ENCODE measurements around the gene CYTH1. TPM values are rescaled to one million over a fixed set of nuclear protein-coding genes. Genes with fewer than 3 reads are reported as not detected.

CYTH1 gene
- total RNA-seq, 4 donors from 2014 or later: 103 to 156 (median 142) TPM

GRCh38 chr17:78715000-78715771, 66.9 kb downstream of the CYTH1 start:
- DNase-seq: no peak
- Histone ChIP-seq H3K4me3 (no peak overlapping the region), H3K36me3 (no peaks in the 10 kb centered on the region), H3K4me1 (peaks cover 43 to 63% (median 50%) of the 10 kb centered on the region in 4 donors), H3K27me3 (no peaks in the 10 kb centered on the region), H3K27ac (peak overlapping the region in 3 of 4 donors; percentile 10 to 83 (median 49)), H3K9me3 (no peaks in the 10 kb centered on the region)
- in situ Hi-C loops (cut with MboI; ENCODE audit: low pct_ligation_motif_present in 1 of 4, low pct_unique_long_range_greater_than_20kb in 1 of 4, low sequenced_read_pairs in 3 of 4): loop anchor here in 1 of 4 donors (25.0 kb wide), 1 partner anchor 203 kb away; no protein-coding TSS in a partner anchor
- intact Hi-C loops (cut with DNase I; ENCODE audit: low total_unique reads): no loop called here
- WGBS, 2 donors (ENCODE audit: low coverage in 1 of 2): 65 to 71% methylated on average over 9 to 14 of the region's 14 CpGs
- TF ChIP-seq EP300 (IDR thresholded peaks at IDR 0.05; ENCODE audit: low read depth) (no peak), POLR2A (IDR thresholded peaks at IDR 0.05) (no peak), CTCF (IDR thresholded peaks at IDR 0.05) (no peak), POLR2AphosphoS5 (IDR thresholded peaks at IDR 0.05) (no peak)

GRCh38 chr17:78714534-78714933, 67.5 kb downstream of the CYTH1 start:
- H3K36me3 ChIP-seq: no peaks in the 10 kb centered on the region
- no peak for DNase-seq
- in situ Hi-C loops (cut with MboI; ENCODE audit: low pct_ligation_motif_present in 1 of 4, low pct_unique_long_range_greater_than_20kb in 1 of 4, low sequenced_read_pairs in 3 of 4) (loop anchor here in 1 of 4 donors (25.0 kb wide), 1 partner anchor 202 kb away; no protein-coding TSS in a partner anchor), intact Hi-C loops (cut with DNase I; ENCODE audit: low total_unique reads) (no loop called here)
- TF ChIP-seq POLR2A (IDR thresholded peaks at IDR 0.05) (no peak), CTCF (IDR thresholded peaks at IDR 0.05) (no peak), EP300 (IDR thresholded peaks at IDR 0.05; ENCODE audit: low read depth) (no peak), POLR2AphosphoS5 (IDR thresholded peaks at IDR 0.05) (no peak)
- H3K27ac ChIP-seq: no peak overlapping the region
- H3K27me3 ChIP-seq: no peaks in the 10 kb centered on the region
- WGBS, 2 donors (ENCODE audit: low coverage in 1 of 2): 86% methylated on average over 4 of the region's 4 CpGs; no CpG with 5 or more reads in 1 of the 2 donors
- peaks cover 44 to 63% (median 44%) of the 10 kb centered on the region in 4 donors for H3K4me1 ChIP-seq
- H3K4me3 ChIP-seq: no peak overlapping the region
- no peaks in the 10 kb centered on the region for H3K9me3 ChIP-seq

GRCh38 chr17:78712043-78712442, 70.0 kb downstream of the CYTH1 start:
- H3K27ac ChIP-seq: no peak overlapping the region
- H3K36me3 ChIP-seq: peaks cover 0 to 10% (median 2%) of the 10 kb centered on the region in 4 donors
- 86% methylated on average over 2 of the region's 2 CpGs; no CpG with 5 or more reads in 1 of the 2 donors for WGBS, 2 donors (ENCODE audit: low coverage in 1 of 2)
- H3K4me3 ChIP-seq: no peak overlapping the region
- intact Hi-C loops (cut with DNase I; ENCODE audit: low total_unique reads): no loop called here
- no peak for DNase-seq
- no peaks in the 10 kb centered on the region for H3K9me3 ChIP-seq
- in situ Hi-C loops (cut with MboI; ENCODE audit: low pct_ligation_motif_present in 1 of 4, low pct_unique_long_range_greater_than_20kb in 1 of 4, low sequenced_read_pairs in 3 of 4): loop anchor here in 1 of 4 donors (25.0 kb wide), 1 partner anchor 200 kb away; no protein-coding TSS in a partner anchor
- peaks cover 24 to 49% (median 31%) of the 10 kb centered on the region in 4 donors for H3K4me1 ChIP-seq
- no peaks in the 10 kb centered on the region for H3K27me3 ChIP-seq
- no peak for TF ChIP-seq EP300 (IDR thresholded peaks at IDR 0.05; ENCODE audit: low read depth)
- no peak for TF ChIP-seq POLR2A (IDR thresholded peaks at IDR 0.05)
- TF ChIP-seq POLR2AphosphoS5 (IDR thresholded peaks at IDR 0.05): no peak
- TF ChIP-seq CTCF (IDR thresholded peaks at IDR 0.05): no peak

GRCh38 chr17:78710607-78711006, 71.5 kb downstream of the CYTH1 start:
- H3K4me1 ChIP-seq: peaks cover 10 to 35% (median 18%) of the 10 kb centered on the region in 4 donors
- no peaks in the 10 kb centered on the region for H3K27me3 ChIP-seq
- no peaks in the 10 kb centered on the region for H3K9me3 ChIP-seq
- intact Hi-C loops (cut with DNase I; ENCODE audit: low total_unique reads): no loop called here
- in situ Hi-C loops (cut with MboI; ENCODE audit: low pct_ligation_motif_present in 1 of 4, low pct_unique_long_range_greater_than_20kb in 1 of 4, low sequenced_read_pairs in 3 of 4): loop anchor here in 1 of 4 donors (25.0 kb wide), 1 partner anchor 198 kb away; no protein-coding TSS in a partner anchor
- no peak overlapping the region for H3K4me3 ChIP-seq
- 93% methylated on average over 4 of the region's 4 CpGs; no CpG with 5 or more reads in 1 of the 2 donors for WGBS, 2 donors (ENCODE audit: low coverage in 1 of 2)
- no peak for TF ChIP-seq EP300 (IDR thresholded peaks at IDR 0.05; ENCODE audit: low read depth)
- no peak for TF ChIP-seq CTCF (IDR thresholded peaks at IDR 0.05)
- no peak for TF ChIP-seq POLR2AphosphoS5 (IDR thresholded peaks at IDR 0.05)
- TF ChIP-seq POLR2A (IDR thresholded peaks at IDR 0.05): no peak
- no peak for DNase-seq
- H3K27ac ChIP-seq: no peak overlapping the region
- peaks cover 0 to 15% (median 2%) of the 10 kb centered on the region in 4 donors for H3K36me3 ChIP-seq
